IPS DF 4.7 (cell line): Measurements from ENCODE around the gene TRIM2.
"Not testable (repeated sequence)": the region's sequence is repeated elsewhere in the genome, so short reads cannot be mapped to it uniquely, and the experiment has no call there.

Experiments
- DNase-seq: peaks from one replicate; pipeline ENCODE4 v3.0.0-alpha.2; 2013; ENCODE audit warnings: low spot score; ENCODE audit errors: extremely low read depth

The TRIM2 gene

DNA sequence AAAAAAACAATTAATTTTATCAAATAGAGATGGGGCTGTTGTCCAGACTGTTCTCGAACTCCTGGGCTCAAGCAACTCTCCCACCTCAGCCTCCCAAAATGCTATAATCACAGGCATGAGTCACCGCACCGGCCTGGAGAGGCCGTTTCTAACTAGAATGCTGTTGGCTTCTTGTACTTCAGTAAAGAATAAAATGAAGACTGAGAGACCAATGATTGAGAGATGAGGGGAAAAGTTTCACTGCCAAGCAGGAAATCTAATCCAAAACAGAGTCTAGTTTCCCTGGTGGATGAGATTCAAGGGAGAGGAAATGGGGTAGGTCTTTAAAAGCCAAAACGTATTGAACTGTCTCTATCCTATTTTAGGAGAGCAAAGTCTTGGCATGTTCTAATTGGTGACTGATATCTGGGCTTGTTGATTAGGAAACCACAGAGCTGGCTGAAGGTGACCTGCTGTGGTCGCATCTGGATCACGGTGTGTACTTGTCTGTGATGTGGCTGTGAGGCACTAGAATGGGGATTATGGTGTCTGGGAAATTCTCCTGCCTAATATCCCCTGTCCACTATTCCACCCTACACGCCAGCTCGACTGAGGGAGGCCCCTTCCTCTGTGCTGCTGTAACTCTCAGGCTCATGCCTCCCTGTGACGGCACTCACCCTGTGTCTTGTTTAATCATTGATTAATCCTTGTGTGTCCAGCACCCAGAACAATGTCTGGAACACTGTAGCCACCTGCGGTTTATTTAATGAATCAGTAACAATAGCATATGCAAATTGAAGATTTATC is 15.0 kb upstream of the TRIM2 start:
- no peak for DNase-seq

DNA sequence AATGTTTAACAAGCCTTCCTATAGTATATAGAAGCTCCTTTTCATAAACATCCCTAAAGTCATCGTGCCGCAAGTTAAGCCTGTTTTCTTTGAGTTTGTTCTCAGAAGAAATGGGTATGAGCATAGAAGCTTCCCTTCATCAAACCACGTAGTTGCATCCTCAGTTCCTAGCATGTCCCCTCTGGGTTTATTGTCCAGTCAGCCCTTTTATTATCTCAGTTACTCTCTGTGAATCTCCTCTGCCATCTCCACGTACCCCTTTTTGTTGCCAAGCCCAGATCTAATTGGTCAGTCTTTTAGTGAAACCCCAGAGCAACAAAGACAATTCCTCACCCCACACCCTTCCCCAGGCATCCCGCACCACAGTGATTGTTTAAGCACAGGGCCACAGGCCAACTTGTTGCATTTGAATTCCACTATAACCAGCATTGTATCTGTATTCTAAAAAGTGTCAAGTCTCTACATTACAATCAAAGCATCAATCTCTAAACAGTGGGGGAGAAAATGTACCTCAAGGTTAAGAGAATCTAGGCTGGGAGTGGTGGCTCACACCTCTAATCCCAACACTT is 12.4 kb upstream of the TRIM2 start:
- no peak for DNase-seq

DNA sequence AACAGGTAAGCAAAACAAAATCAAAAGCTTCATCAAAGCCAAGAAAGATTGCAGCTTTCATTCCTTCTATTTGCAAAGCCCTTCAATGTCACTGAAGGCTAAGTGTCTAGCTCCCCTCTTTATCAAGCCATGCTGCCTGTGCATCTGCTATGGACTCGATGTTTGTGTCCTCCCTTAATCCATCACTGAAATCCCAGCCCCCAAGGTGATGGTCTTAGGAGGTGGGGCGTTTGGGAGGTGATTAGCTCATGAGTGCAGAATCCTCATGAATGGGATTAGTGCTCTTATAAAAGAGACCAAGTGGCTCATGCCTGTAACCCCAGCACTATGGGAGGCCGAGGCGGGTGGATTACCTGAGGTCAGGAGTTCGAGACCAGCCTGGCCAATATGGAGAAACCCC is 6.9 kb upstream of the TRIM2 start:
- DNase-seq = no peak

DNA sequence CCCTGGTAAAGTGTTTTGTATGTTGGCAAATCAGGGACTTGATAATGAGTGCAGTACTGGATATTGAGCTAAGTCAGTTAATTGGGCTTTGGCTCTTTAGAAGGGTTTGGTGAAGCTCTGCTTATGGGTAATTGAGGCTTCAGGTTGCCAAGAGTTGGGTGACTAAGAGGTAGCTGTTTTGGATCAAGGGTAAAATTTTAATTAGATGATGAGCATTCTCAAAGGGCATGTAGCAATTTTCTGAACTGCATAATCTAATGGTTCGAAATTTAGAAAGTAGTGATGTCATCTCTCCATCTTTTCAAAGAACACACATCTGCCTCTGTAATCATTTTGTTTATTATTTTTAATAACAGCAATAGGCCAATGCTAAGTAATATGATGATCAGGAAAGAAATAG is 5.5 kb upstream of the TRIM2 start:
- DNase-seq = no peak

DNA sequence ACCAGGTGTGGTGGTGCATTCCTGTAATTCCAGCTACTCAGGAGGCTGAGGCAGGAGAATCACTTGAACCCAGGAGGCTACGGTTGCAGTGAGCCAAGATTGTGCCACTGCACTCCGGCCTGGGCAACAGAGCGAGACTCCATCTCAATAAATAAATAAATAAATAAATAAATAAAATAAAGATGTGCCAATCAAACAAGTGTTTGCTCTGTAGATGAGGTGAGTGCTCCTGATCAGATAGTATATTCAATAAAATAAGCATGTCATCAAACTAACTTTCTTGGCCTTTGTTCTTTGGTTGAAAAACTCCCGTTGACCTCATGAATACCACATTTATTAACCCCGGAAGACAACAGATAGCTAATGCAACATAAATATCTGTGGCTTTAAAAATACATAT is 497 bp upstream of the TRIM2 start:
- DNase-seq = not testable (repeated sequence)

DNA sequence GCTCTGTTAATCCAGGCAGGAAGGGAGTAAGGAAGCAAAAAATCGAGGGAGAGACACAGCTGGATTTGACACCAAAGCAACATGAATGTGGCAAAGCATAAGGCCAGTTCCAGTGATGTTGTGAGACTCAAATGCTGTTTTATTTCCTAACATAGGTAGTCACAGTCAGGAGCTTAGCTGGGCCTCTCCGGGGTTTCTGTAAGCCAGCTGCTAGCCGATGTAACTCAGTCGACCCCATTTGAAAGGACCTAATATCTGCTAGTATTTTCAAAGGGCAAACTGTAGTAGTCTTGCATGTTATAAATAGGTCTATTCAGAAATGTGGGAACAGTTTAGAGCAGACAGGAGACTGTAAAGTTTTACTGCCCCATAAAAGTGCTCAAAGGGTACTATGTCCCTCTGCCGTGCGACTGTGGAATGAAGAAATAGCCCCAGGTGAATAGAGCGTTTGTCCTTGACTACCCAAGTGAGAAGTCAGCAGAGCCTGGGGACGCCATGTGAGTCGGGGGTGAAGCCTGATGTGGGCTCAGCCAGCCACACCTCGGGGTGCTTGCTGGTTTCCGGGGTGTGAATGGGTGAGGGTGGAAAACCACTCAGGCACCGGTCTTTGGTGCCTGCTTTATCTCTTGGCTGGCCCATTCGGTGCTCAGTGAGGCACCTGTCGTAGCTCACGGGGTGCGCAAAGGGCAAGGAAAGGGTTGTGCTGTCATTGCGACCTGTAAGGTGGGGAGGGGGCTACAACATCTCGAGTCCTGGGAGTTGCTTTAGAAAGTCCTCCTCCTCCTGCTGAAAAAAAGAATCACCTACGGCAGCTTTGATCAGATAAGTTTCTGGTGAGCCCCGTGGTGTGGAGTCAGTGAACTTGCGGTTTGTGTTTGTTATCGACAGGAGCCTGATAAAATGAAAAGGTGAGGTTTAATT is 745 bp downstream of the TRIM2 start:
- DNase-seq = no peak

DNA sequence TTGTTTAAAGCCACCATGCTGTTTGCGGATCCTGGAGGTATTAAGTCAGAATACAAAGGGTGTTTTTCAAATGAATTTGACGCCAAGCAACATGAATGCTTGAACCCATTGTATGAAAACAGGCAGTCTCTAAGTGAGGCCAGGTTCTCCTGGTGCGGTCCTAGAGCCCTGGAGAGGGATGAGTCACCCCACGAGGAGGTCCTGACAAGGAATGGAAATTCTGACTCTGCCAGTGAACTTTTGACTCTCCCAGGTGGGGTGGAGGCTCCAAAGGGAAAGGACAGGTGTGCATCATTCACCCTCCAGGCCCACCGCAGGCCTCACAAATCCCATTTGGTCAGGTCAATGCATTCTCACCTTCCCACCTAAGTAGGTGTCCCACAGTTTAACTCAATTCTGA is 1.5 kb downstream of the TRIM2 start:
- no peak for DNase-seq

DNA sequence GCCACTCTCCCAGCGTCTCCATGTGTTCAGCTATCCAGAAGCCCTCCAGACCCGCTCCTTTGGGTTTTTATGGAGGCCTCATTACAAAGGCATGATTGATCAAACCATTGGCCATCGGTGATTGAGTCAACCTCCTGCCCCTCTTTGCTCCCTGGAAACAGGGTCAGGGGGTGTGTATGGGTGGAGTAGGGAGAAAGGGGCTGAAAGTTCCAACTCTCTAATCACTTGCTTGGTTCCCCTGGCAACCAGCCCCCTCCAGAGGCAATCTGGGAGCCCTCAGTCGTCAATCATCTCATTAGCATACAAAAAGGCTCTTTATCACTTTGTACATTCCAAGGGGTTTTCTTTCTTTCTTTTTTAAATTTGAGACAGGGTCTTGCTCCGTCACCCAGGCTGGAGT is 2.3 kb downstream of the TRIM2 start:
- no peak for DNase-seq

DNA sequence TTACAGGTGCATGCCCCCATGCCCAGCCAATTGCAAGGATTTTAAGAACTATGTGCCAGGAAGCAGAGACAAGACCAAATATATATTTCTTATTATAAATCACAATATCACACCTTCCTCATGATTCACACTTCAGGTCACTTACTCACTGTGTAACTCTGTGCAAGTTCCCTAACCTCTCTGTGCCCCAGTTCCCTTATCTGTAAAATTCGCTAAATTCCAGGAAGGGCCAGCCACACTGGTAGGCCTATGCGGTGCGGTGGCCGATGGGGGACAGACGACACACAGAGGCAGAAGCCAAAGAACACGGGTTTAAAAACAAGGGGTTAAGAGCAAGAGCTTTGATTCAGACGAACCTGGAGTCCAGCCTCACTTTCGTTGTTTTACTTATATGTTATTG is 2.8 kb downstream of the TRIM2 start:
- no peak for DNase-seq

DNA sequence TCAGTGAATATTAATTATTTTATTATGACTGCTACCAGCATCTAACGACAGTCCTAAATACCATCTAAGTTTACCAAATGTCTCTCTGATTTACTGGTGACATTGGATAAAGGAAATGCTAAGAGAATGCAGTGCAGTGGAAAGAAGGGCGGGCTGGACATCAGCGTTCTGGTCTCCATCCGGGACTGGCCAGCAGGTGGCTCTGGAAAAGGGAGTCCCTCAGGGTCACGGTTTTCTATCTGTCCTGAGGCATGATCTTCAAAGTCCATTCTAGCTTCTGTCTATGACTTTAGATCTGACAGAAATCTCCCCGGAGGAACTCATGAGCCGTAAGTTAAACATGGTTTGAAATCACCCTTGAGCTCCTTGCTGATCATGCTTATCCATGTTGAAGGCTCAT is 3.3 kb downstream of the TRIM2 start:
- DNase-seq = no peak

DNA sequence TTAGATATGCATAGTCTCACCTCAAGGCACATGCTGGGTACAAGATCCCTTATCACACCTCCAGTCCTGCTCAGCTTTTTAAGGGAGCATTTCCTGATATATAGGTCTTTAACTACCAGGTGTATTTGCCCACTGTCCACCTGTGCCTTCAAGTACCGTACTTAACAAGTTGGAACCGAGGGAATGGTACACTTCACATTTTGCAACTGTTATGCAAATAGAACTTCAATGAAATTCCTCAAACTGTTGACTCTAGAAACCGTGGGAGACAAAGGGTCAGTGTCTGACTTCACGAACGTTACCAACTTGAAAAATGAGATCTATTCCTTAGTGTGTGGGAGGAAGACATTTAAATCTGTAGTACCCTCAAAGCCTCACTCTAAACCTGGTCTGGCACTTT is 5.2 kb downstream of the TRIM2 start:
- no peak for DNase-seq

DNA sequence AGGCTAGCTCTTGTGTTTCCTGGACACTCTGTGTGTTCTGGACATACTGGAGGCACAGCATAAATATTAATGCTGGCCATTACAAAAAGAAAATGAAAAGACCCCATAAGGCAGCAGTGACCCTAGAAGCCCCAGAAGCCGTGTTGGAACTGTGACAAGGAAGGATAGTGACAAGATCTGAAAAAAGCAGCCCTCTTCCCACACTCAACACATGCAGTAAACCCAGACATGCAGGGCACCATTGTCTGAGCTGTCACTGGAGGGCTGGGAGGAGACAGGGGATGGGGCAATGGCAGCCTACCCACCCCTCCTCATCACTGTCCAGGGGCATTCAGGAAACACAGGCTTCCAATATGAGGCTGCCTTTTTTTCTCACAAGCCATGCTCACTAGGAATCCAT is 6.5 kb downstream of the TRIM2 start:
- DNase-seq = no peak

DNA sequence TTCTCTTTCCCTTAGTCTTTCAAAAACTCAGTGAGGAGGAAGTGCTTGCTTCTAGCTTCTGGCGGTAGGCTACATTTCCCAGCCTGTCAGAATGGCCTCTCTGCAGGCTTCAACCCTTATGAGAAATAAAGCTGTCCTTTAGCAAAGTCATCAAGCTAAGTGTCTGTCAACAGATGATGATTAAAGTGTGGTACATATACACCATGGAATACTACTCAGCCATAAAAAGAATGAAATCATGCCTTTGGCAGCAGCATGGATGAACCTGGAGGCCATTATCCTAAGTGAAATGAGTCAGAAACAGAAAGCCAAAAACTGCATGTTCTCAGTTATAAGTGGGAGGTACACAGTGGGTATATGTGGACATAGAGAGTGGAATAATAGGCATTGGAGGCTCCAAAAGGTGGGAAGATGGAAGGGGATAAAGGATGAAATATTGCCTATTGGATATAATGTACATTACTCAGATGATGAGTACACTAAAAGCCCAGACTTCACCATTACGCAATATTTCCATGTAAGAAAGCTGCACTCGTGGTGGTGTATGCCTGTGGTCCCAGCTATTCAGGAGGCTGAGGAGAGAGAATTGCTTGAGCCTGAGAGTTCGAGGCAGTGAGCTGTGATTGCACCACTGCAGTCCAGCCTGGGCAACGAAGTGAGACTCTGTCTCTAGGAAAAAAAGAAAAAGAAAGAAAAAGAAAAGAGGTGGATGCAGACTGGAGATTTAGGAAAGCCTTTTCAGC is 7.9 kb downstream of the TRIM2 start:
- DNase-seq = no peak

DNA sequence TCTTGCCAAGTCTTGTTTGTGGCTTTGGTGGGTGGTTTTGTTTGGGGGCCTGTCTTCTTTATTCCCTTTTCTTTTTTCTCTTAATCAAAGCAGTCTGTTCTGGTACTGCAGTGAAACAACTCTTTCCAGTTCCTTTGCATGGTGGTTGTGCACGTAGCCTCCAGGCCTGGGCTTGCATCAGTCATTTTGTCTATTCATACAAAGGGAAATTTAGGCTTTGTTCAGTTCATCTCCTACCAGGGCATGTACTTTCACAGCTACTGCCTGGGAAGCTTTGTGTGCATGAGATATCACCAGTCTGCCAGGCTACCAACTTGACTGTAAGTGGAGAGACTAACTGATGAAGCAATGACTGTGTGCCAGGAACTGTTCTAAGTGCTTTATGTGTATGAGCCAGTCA is 8.5 kb downstream of the TRIM2 start:
- DNase-seq = no peak

DNA sequence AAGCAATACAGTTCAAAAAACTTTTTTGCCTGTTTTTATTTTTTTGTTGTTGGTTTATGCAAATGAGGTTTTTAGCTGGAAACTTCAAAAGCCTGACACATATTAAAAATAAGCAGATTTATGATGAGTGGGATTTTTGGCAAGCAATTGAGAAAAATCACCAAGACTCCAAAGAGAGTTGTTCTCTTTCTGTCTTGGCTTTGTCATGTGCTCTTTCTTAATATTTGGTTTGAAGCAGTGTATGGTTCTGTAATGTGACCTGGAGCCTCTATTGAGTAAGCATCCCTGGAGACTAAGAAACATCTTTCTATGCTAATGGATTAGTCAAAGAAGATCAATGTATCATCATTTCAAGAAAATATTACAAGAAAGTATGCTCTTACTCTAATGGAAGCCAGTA is 11.7 kb downstream of the TRIM2 start:
- DNase-seq = no peak

DNA sequence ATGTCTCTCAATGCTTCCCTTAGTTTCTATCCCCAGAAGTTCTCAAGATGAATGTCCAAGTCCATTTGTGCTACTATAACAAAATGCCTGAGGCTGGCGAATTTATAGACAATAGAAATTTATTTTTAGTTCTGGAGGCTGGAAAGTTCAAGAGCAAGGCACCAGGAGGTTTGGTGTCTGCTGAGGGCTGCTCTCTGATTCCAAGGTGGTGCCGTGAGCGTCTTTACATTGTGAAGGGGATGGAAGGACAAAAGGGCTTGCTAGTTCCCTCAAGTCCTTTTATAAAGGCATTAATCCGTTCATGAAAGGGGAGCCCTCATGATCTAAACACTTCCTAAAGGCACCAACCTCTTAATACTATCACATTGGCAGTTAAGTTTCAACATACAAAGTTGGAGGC is 12.3 kb downstream of the TRIM2 start:
- no peak for DNase-seq

DNA sequence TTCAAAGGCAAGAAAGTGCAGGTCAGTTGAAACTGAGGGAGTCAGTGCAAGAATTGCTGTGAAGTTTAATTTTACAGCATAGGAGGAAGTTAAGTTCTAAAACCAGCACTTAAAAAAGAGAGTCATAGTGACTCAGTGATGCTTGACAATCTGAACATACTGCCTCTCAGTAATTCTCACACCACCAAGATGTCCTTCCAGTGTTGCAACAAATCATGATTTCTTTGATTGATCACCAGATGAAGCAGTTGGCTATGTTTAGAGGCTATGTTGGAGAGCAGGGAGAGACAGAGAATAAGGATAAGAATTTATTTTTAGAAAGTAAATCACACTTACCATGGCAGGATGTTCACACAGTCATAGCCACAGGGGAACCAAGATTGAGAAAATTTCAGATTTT is 13.2 kb downstream of the TRIM2 start:
- DNase-seq = no peak

DNA sequence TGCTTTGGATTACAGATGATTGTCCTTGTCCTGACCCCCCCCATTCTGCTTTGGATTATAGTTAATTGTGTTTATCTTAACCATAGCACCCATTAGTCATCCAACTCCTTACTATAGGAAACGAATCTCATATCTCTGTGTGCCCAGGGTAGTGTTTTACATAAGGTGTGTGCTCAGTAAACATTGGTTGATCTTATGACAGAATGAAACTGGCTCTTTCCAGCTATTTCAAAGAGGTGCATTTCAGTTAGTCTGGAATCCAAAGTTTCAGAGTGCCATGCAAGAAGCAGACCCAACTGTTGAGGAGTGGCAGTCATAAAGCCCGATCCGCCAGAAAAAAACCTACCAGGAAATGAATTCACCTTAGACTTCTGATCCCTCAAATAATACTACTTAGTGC is 14.7 kb downstream of the TRIM2 start:
- no peak for DNase-seq

DNA sequence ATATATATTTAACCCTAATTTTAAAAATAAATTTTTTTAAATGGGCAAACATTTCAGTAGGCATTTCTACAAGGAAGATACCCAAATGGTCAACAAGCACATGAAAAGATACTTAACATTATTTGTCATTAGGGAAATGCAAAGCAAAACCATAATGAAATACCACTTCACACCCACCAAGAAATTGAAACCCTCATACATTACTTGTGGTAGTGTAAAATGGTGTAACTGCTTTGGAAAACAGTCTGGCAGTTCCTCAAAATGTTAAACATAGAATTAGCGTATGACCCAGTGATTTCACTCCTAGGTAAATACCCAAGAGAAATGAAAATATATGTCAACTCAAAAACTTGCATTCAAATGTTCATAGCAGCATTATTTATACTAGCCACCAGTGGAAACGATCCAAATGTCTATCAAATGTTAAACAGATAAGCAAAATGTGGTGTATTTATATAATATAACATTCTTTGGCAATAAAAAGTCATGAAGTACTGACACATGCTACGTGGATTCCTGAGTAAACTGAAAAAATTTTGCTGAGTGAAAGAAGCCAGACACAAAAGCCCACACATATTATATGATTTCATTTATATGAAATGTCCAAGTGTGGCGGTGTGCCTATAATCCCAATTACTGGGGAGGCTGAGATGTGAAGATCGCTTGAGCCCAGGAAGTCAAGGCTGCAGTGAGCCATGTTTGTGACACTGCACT is 16.6 kb downstream of the TRIM2 start:
- no peak for DNase-seq

DNA sequence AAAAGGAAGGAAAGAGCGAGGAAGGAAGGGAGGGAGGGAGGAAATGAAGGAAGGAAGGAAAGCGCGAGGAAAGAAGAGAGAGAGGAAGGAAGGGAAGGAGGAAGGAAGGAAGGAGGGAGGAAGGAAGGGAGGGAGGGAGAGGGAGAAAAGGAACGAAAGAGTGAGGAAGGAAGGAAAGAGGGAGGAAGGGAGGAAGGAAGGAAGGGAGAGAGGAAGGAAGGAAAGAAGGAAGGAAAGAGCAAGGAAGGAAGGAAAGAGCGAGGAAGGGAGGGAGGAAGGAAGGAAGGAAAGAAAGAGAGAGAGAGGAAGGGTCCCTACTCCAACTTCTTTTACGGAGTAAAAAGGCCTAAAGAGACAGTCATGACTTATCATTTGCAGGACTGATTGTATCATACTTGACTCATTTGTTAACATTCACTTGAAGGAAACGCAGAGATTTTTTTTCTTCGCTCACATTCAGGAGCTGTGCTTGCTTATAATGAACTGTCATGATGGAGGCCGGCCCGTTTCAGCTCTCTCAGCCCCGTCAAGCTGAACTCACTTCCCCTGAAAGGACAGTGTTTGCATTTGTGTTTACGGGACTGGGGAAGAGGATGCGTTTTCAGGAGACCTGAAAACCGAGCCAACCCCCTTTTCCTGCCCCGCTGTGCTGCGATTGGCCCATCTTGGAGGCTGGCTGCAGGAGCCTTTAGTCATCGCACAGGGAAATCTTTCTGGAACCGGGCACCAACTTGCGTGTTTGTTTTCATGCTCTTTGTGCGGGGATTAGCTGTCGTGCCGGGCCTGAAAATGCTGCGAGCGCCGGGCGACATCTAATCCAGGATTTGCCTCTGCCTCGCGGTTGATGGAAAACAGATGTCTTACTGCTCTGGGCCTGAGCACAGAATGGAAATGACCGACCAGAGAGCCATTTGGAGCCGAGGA is 17.8 kb downstream of the TRIM2 start:
- DNase-seq = no peak
